ENCODE data around the gene B3GLCT. TPM values are rescaled to one million over a fixed set of nuclear protein-coding genes. Genes with fewer than 3 reads are reported as not detected.

Gene B3GLCT
- total and polyA plus RNA-seq, 2 of the 13 experiments (the other 11 are each of a cell fraction or from before 2014, with no cell fraction given): 2.0 to 7.1 TPM

- TF ChIP-seq YEATS4 (CRISPR knock-in tag; IDR thresholded peaks at IDR 0.05; ENCODE audit: borderline replicate concordance) (peak; percentile 65), SAFB2 (CRISPR knock-in tag; IDR thresholded peaks at IDR 0.05; ENCODE audit: borderline replicate concordance, low read depth) (0 out of 2 replicates have a peak, but pooled peaks have one; percentile 37), DNMT3B (CRISPR knock-in tag; conservative IDR thresholded peaks at IDR 0.05) (no peak), TEAD3 (CRISPR knock-in tag; optimal IDR thresholded peaks at IDR 0.05; ENCODE audit: borderline replicate concordance) (no peak), MEIS2 (CRISPR knock-in tag; IDR thresholded peaks at IDR 0.05) (peak; percentile 42), GATA4 (IDR thresholded peaks at IDR 0.05; ENCODE audit: borderline replicate concordance, low read depth) (no peak), KLF12 (CRISPR knock-in tag; IDR thresholded peaks at IDR 0.05; ENCODE audit: borderline replicate concordance) (peak; percentile 24; the same call in 1 of the 2 replicates), BRF2 (CRISPR knock-in tag; IDR thresholded peaks at IDR 0.05) (no peak), ZBTB40 (IDR thresholded peaks at IDR 0.05) (no peak), ZBTB40 (CRISPR knock-in tag; IDR thresholded peaks at IDR 0.05) (no peak), DZIP1 (CRISPR knock-in tag; IDR thresholded peaks at IDR 0.05) (no peak), NR2F6 (IDR thresholded peaks at IDR 0.05) (no peak), NR2F6 (CRISPR knock-in tag; IDR thresholded peaks at IDR 0.05) (no peak)
- TF ChIP-seq, protein P1, sequence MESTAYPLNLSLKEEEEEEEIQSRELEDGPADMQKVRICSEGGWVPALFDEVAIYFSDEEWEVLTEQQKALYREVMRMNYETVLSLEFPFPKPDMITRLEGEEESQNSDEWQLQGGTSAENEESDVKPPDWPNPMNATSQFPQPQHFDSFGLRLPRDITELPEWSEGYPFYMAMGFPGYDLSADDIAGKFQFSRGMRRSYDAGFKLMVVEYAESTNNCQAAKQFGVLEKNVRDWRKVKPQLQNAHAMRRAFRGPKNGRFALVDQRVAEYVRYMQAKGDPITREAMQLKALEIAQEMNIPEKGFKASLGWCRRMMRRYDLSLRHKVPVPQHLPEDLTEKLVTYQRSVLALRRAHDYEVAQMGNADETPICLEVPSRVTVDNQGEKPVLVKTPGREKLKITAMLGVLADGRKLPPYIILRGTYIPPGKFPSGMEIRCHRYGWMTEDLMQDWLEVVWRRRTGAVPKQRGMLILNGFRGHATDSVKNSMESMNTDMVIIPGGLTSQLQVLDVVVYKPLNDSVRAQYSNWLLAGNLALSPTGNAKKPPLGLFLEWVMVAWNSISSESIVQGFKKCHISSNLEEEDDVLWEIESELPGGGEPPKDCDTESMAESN (CRISPR knock-in tag; conservative IDR thresholded peaks at IDR 0.05): peak; percentile 84; the same call in 1 of the 2 replicates
These were observed at the start of gene B3GLCT (continued) for GRCh38 chr13:31199849-31200636.
